Middle frontal gyrus (tissue), 1 donor: Measurements from ENCODE around the gene GRIP2.

Experiments used
- DNase-seq: peaks from one replicate; pipeline ENCODE4 v3.0.0-alpha.2; 2015; ENCODE audit warnings: low spot score; ENCODE audit errors: extremely low spot score

The GRIP2 gene

GRCh38 chr3:14506626-14507304 lies 33.4 kb downstream of the GRIP2 start:
- DNase-seq, result no peak

DNA sequence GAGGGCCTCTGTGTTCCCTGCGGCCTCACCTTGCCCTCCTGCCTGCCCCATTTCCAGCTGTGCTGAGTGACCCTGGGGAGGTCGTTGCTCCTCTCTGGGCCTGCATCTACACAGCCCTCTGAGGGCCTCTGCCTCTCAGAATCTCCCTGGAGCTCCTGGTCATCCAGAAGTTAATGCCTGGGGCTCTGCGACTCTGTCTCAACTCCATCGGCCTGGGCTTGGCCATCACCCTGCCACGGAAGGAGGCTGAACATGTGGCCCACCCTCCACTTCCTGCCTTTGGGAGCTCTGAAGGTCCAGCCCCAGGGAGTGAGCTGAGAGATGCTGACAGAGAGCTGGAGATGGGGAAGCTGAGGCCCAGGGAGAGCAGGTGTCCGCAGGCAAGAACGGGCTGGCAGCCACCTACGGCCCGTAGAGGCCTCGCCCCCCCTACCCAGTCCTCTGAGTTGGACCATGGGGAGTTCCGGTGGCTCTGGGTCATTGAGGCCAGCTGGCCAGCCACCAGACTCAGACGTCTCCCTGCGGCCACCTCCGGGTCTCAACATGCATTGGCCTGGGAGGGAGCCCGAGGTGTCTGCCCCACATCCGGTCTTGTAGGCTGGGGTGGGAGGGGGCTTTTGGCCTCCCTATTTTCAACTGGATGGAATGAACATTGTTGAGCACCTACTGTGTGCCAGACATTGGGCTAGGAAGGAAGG lies 34.2 kb downstream of the GRIP2 start:
- DNase-seq, result no peak

DNA sequence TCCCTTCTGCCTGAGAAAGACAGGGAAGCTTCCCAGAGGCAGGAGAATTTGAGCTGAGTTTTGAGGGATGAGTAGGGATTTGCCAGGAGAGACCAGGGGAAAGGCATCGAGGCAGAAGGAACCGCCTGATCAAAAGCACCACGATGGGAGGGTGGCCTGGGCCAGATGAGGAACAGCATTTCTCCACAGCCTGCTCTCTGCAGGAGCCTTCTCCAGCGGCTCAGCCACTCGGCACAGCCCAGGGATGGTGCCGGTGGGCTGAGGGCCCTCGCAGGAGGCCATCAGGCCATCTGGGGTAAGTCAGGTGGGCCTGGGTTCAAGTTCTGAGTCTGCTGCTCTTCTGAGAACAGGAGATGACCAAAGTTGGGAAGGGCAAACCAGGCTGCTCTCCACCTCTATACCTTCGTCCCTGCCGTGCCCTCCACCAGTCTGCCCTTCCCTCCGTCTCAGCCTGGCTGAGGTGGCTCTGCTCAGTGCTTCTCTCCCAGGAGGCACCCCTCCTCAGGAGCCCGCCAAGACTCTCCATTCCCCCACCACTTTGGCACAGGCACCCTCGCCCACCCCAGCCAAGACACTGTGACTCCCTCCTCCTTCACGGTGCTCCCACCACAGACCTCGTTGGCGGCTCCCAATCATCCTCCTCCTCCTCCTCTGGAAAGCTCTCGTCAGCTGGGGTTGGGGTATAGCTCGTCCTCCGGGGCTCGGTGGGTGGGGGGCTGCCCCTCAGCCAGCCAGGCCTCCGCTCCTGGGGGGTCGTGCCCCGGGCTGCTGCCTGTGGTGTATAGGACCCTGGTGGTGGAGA lies 34.9 kb downstream of the GRIP2 start:
- no peak for DNase-seq

DNA sequence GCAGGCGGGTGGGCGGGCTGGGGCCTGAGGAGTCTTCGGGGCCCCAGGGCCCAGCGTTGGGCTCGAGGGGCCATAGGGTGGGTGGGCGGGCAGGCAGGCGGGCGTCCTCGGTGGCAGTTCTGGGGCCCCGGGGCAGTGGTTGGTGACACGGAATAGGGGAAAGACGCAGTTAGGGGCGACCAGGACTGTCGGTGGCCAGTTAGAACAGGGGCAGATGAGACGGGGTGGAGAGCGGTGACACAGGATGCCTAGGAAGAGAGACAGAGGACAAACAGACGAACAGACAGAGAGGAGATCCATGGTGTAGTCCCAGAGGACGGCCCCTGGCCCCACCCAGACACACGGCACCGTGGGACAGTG lies 36.5 kb downstream of the GRIP2 start:
- no peak for DNase-seq

- no peak for DNase-seq
Observed at GRCh38 chr3:14503033-14503705, 37.0 kb downstream of the GRIP2 start.

DNA sequence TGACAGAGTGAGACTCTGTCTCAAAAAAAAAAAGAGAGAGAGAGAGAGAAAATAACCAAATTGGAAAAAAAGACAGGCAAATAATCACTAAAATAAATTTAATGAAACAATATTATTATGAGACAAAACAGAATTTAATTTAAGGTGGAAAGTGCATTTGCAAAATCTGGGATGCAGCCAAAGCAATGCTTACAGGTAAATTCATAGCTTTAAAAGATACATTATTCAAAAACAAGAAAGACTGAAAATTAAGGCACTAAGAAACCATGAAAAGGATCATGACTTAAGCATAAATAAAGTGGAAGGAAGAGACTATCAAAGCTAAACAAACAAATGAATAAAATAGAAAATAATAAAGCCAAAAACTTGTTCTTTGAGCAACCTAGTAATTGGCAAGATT lies 37.7 kb downstream of the GRIP2 start:
- no peak for DNase-seq

DNA sequence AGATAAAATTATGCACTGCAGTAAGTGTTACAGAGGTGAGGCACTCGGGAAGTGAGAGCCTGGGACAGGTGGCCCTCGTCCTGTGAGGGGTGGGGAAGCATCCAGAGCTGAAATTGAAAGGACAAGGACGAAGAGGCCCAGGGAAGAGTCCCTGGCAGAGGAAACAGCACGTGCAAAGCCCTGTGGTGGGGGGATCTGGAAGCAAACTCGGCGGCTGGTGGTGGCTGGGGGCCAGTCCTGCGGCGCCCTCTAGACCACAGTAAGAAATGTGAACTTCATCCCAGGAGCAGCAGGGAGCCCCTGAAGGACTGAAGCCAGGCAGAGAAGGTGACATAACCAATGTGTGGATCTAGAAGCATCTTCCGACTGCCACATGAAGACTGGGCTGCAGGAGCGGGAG lies 42.8 kb downstream of the GRIP2 start:
- no peak for DNase-seq

DNA sequence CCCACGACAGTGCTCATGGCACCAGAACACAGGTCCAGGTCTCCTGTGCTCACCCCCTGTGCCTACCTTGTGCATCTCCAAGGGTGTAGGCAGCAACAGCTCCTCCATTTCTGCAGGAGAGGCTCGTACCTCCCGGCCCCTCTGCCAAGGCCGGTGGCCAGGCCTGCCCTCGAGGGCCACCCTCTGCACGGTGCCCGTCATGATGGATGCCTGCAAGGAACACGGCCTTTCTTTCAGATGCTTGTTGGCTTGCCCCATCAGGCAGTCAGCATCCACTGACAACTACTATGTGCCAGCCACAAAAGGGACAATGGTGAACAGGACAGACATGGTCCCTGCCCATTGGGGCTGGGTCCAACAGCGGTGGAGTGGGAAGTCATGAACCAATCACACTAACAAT lies 43.8 kb downstream of the GRIP2 start:
- DNase-seq, result no peak

DNA sequence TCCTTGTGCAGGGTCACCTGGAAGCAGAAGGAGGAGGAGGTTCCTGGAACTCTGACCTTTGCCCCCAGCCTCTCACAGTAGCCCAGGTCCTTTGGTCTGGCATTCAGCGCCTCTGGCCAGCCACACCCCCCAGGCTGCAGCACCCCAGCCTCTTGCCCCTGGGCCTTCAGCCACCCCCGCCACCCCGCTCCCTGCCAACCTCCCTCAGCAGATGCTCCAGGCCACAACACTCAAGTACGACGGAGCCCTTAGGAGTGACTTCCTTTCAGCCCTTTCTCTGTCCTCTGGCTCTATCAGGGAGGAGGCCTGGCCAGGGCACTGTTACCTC lies 45.2 kb downstream of the GRIP2 start:
- no peak for DNase-seq

GRCh38 chr3:14494279-14494972 lies 45.7 kb downstream of the GRIP2 start:
- DNase-seq, result no peak

DNA sequence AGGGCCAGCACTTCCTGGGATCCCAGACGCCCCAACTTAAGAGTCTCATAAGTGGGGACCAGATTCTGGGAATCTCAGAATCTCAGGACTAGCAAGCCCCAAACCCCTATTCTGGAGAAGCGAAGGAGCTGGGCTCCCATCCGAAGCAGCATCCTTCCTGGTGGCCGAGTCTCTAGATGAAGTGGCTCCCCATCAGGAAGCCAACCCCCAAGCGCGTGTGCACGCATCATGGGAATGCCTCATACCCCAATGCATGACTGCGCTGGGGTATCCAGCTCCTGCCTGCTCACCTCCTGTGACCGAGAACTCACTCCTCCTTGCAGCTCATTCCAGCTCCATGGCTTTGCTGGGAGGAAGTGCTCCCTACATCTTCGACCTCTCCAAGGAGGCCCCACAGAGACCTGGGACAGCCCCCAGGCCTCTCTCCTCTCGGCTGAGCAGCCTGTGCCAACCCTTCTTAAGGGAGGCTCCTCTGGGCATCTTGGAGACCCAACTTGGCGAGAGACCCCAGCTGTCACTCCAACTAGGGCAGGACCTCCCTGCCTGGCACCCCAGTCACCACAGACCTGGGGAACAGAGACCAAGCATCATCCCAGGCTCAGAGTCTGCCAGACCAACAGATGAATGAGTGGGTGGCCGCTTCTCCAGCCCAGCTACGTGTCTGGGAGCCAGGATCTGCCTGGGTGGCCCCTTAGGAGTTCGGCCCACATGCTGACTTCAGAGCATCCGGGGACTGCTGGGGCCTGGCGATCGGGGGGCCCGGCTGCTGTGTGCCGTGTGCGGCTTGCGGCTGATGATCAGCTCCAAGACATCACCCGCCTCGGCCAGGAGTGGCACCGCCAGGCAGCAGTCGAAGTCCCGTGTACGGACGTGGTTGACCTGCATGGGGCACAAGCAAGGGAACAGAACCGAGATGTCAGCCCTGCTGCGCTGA lies 46.9 kb downstream of the GRIP2 start:
- DNase-seq, result no peak

DNA sequence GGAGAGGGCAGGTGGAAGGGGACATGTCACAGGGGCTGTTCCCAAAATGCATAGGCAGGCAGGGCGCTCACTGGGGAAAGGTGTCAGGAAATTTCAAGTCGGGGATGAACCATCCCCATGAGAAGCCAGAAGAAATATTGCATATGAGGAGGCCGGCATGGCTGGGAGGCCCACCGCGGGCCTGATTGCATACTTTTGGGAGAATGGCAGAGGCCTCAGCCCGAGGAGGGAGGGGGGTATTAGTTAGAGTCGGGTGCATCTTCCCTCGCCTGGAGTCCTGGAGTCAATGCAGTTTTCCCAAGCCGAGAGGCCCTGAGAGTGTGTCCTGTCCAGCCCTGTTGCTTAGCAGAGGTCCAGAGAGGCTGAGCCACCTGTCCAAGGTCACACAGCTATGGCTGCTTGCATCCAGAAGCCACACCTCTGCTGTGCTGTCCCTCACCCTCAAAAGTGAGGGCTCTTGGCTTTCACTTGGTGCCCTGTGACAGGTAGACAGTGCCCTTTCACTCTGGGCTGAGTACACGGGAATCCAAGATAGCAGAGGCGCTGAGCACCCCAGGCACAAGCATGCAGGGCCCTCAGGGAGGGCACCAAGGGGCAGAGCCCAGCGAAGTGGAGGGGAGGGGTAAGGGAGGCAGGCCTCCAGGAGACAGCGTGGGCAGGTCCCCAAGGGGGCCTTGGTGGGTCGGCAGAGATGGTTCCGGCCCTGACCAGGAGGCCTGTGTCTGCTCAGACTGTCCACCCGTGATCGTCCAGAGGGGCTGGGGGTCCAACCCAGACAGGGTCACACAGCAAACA lies 48.5 kb downstream of the GRIP2 start:
- no peak for DNase-seq

DNA sequence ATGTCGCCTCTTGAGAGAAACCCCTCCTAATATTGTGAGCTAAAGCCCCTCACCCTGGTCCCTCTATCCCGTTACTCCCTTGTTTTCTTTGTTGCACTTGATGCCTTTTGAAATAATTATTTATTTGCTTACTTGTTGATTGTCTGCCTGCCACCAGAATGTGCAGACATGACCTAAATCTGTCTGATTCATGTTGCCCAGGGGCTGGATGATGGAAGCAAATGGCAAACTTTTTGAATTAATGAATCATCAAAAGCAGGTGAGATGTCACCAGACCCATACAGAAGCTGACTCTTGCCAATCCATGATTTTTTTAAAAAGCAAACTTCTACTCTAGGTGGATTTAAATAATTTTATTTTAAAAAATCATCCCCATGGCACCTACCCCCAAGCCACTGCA lies 49.3 kb downstream of the GRIP2 start:
- DNase-seq, result no peak

- no peak for DNase-seq
Observed at GRCh38 chr3:14490255-14490654, 49.9 kb downstream of the GRIP2 start.

- DNase-seq, result no peak
Observed at GRCh38 chr3:14489641-14490040, 50.5 kb downstream of the GRIP2 start.

- no peak for DNase-seq
Observed at GRCh38 chr3:14488286-14489041, 51.7 kb downstream of the GRIP2 start.

DNA sequence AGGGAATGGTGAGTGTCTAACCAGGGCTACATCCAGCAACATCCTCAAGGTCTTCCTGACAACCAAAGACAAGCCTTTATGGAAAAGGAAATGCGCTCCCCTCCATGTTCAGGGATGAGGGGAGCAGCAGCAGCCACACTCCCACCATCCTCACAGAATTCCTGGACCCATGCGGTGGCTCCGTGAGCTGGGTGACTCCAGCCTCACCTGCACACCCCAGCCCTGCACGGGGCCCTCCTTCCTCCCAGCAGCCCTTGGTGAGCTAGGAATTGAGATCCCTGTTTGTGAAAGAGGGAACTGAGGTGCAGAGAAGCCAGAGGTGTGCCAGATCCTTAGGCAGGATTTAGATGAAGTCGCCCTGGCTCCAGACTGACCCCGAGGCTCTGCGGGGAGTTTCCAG lies 52.3 kb downstream of the GRIP2 start:
- DNase-seq, result no peak

DNA sequence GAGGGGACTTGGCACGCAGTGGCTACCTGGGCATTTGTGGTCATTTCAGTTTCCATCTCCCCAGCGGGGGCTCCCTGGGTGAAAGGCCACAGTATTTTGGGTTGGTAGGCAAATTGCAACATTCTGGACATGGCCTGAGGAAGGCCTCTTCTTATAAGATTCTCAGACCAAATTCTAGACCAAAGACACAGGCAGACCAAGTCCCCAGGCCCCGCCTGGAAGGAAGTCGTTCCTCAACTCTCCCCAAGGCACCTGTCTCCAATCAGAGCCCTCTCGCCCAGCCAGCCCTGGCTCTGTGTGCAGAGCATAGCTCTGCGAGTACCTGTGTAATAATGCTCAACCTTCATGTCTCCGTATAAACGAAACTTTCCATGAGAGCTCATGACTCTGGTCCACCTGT lies 53.1 kb downstream of the GRIP2 start:
- DNase-seq, result no peak

GRCh38 chr3:14486460-14486859 lies 53.7 kb downstream of the GRIP2 start:
- no peak for DNase-seq
